Heart left ventricle (tissue), 16 donors: ENCODE measurements around the gene GSTA5. TPM values are rescaled to one million over a fixed set of nuclear protein-coding genes. Genes with fewer than 3 reads are reported as not detected.
"Not testable (repeated sequence)": the region's sequence is repeated elsewhere in the genome, so short reads cannot be mapped to it uniquely, and the experiment has no call there.

ENCODE experiments used
- ATAC-seq, 4 donors: fragments of 200-7000 bp; cut with Tn5 transposase; one replicate each; pipeline ENCODE4 v1.9.1; 2020 to 2022; ENCODE audit warnings: moderate library complexity in 4 of 4, mild to moderate bottlenecking in 3 of 4, moderate number of reproducible peaks in 1 of 4
- DNase-seq, 5 donors: peaks; one replicate each; pipeline ENCODE4 v3.0.0-alpha.2; 2020
- H3K27ac ChIP-seq, 12 donors: fragments of 200-600 bp; sonication (generic) in 4 of 12; one replicate each; pipeline versions ENCODE4 v1.5.0 to v1.8.0; 2016 to 2022; ENCODE audit warnings: mild to moderate bottlenecking in 2 of 12
- H3K27me3 ChIP-seq, 9 donors: fragments of 200-600 bp; sonication (generic) in 2 of 9; one replicate each; pipeline versions ENCODE4 v1.5.1 to v1.8.0; 2016 to 2022; ENCODE audit warnings: mild to moderate bottlenecking in 3 of 9
- H3K36me3 ChIP-seq, 9 donors: fragments of 200-600 bp; sonication (generic) in 2 of 9; one replicate each; pipeline versions ENCODE4 v1.5.0 to v1.8.0; 2018 to 2022; ENCODE audit warnings: mild to moderate bottlenecking in 2 of 9
- H3K4me1 ChIP-seq, 12 donors: fragments of 200-600 bp; sonication (generic) in 4 of 12; one replicate each; pipeline versions ENCODE4 v1.5.0 to v1.8.0; 2016 to 2022; ENCODE audit warnings: mild to moderate bottlenecking in 3 of 12
- H3K4me3 ChIP-seq, 12 donors: fragments of 200-600 bp; sonication (generic) in 4 of 12; one replicate each; pipeline versions ENCODE4 v1.5.0 to v1.8.0; 2017 to 2022; ENCODE audit warnings: mild to moderate bottlenecking in 9 of 12, moderate library complexity in 4 of 12
- H3K9me3 ChIP-seq, 12 donors: fragments of 200-600 bp; sonication (generic) in 4 of 12; one replicate each; pipeline versions ENCODE4 v1.5.0 to v1.8.0; 2016 to 2022; ENCODE audit warnings: mild to moderate bottlenecking in 1 of 12
- CTCF ChIP-seq, 12 donors: fragments of 200-600 bp; sonication (generic) in 4 of 12; IDR thresholded peaks; one replicate each; pipeline versions ENCODE4 v1.5.0 to v1.8.0; 2018 to 2022; ENCODE audit warnings: antibody characterized with exemption in 12 of 12, mild to moderate bottlenecking in 5 of 12
- POLR2A ChIP-seq, 2 donors: fragments of 450-650 bp; IDR thresholded peaks; one replicate each; pipeline ENCODE4 v1.6.1; 2017; ENCODE audit warnings: antibody characterized with exemption in 2 of 2, mild to moderate bottlenecking in 2 of 2, moderate library complexity in 2 of 2
- WGBS, 4 donors: extraction: QIAGEN DNeasy Blood & Tissue Kit in 2 of 4; methylation state at CpG; one replicate each; pipeline versions ENCODE4 v1.1.5 to v1.1.7; 2013 to 2018; 5-methylcytosine and 5-hydroxymethylcytosine counted together
- intact Hi-C, 10 donors: fragments of 100-400 bp; cut with DNase I; formaldehyde crosslinking; loops; one replicate each; pipeline versions ENCODE4 v1.11.1 to v1.14.2; 2022
- polyA plus RNA-seq, 2 donors: library from polyadenylated mRNA; stranded (reverse); fragments of 200-250 nt; gene quantifications; one replicate each; pipeline ENCODE4 v1.2.3, GENCODE V29; 2013
- total RNA-seq, 9 donors: library from RNA; depleted of rRNA in 2 of 9; stranded (reverse); fragments of >200 nt in 2 of 9; fragmentation: NEBNext Ultra II Directional in 3 of 9; extraction: Animal tissue kit (Norgen Biotek cat#: 25700) in 3 of 9; gene quantifications; one replicate each; pipeline versions ENCODE4 v1.1.0 to v1.2.4, GENCODE V29; 2016 to 2023
- donor health status: ischemic (EF 13 %, LVEDD 7.1; RV severe dilation, severe dysfunction).
- donor health status: healthy with polysubstance abuse.
- donor health status: DM: no; HTN: yes; CAD: no.
- donor health status: DM: no; HTN: no; CAD: no.
- donor health status: ischemic (EF 25% LVEDD 6.9; RV normal size, moderate dysfunction).
- donor health status: ischemic (EF 25% LVEDD 5.7; RV mildly dilated, moderate dysfunction).
- donor health status: healthy.
- donor health status: DM: yes; HTN: yes; CAD: no.
- donor health status: ischemic (EF 35%, LVEDD 5.7; RV mildly dilated, moderate dysfunction).
- donor health status: nonischemic (EF 11% LVEDD 7.7; RV severe dilation, severe dysfunction).
- donor health status: DM: yes; HTN: yes; CAD: no.
- donor health status: PGD.
- donor health status: ischemic (EF 29% LVEDD 5.4; RV normal size, mild dysfunction).
- donor health status: nonischemic (EF 23%, LVEDD 6.1; RV moderate dilation, normal function).

The GSTA5 gene
- total and polyA plus RNA-seq, 11 donors, result not detected

GRCh38 chr6:52829046-52829817, 11.4 kb downstream of the GSTA5 start:
- no peak overlapping the region for H3K27ac ChIP-seq
- 84 to 95% (median 89%) methylated on average over 10 to 37 of the region's 37 CpGs for WGBS, 4 donors
- H3K4me1 ChIP-seq, result no peaks in the 10 kb centered on the region
- peak in 1 of 5 donors; percentile 58 for DNase-seq
- H3K9me3 ChIP-seq, result no peaks in the 10 kb centered on the region
- H3K27me3 ChIP-seq, result no peaks in the 10 kb centered on the region
- no peak overlapping the region for H3K4me3 ChIP-seq
- no peak for ATAC-seq
- no peaks in the 10 kb centered on the region for H3K36me3 ChIP-seq
- intact Hi-C loops, result loop anchor here in 2 of 10 donors (5.0 kb wide), 1 partner anchor 42 kb away; no protein-coding TSS in a partner anchor
- TF ChIP-seq POLR2A (IDR thresholded peaks at IDR 0.05) (no peak), CTCF (IDR thresholded peaks at IDR 0.05) (no peak)

GRCh38 chr6:52828621-52829020, 12.0 kb downstream of the GSTA5 start:
- not testable (repeated sequence) for H3K9me3 ChIP-seq, ATAC-seq, H3K4me1 ChIP-seq, H3K4me3 ChIP-seq, DNase-seq, H3K27me3 ChIP-seq, H3K36me3 ChIP-seq, H3K27ac ChIP-seq
- WGBS, 4 donors, result 76 to 88% (median 78%) methylated on average over 4 of the region's 4 CpGs
- intact Hi-C loops, result loop anchor here in 2 of 10 donors (5.0 kb wide), 1 partner anchor 41 kb away; no protein-coding TSS in a partner anchor

- not testable (repeated sequence) for H3K27ac ChIP-seq, DNase-seq, H3K27me3 ChIP-seq, ATAC-seq, H3K4me3 ChIP-seq, H3K4me1 ChIP-seq, H3K9me3 ChIP-seq, H3K36me3 ChIP-seq
- 72 to 93% (median 81%) methylated on average over 1 of the region's 1 CpG for WGBS, 4 donors
- intact Hi-C loops, result loop anchor here in 3 of 10 donors (2.0 to 5.0 kb wide), 2 partner anchors 40 kb away; no protein-coding TSS in a partner anchor
Observed at GRCh38 chr6:52827073-52827783, 13.4 kb downstream of the GSTA5 start.

- intact Hi-C loops, result loop anchor here in 3 of 10 donors (2.0 to 5.0 kb wide), 2 partner anchors 39 to 40 kb away; no protein-coding TSS in a partner anchor
- TF ChIP-seq CTCF (IDR thresholded peaks at IDR 0.05), result no peak
- no peak for TF ChIP-seq POLR2A (IDR thresholded peaks at IDR 0.05)
- H3K27me3 ChIP-seq, result no peaks in the 10 kb centered on the region
- no peak for DNase-seq
- no peaks in the 10 kb centered on the region for H3K4me1 ChIP-seq
- no peak for ATAC-seq
- no peak overlapping the region for H3K27ac ChIP-seq
- peaks cover 0 to 14% (median 0%) of the 10 kb centered on the region in 12 donors for H3K9me3 ChIP-seq
- no peaks in the 10 kb centered on the region for H3K36me3 ChIP-seq
- 18 to 28% (median 21%) methylated on average over 1 of the region's 1 CpG for WGBS, 4 donors
- H3K4me3 ChIP-seq, result no peak overlapping the region
Observed at GRCh38 chr6:52826513-52826912, 14.1 kb downstream of the GSTA5 start.

- ATAC-seq, H3K4me1 ChIP-seq, H3K27ac ChIP-seq, DNase-seq, H3K36me3 ChIP-seq, H3K4me3 ChIP-seq, H3K27me3 ChIP-seq: not testable (repeated sequence)
- 59 to 74% (median 71%) methylated on average over 4 of the region's 4 CpGs for WGBS, 4 donors
- intact Hi-C loops, result loop anchor here in 3 of 10 donors (2.0 to 5.0 kb wide), 2 partner anchors 39 kb away; no protein-coding TSS in a partner anchor
- peaks cover 0 to 14% (median 0%) of the 10 kb centered on the region in 12 donors for H3K9me3 ChIP-seq
Observed at GRCh38 chr6:52825900-52826459, 14.6 kb downstream of the GSTA5 start.

GRCh38 chr6:52825270-52825793, 15.3 kb downstream of the GSTA5 start:
- 89 to 94% (median 92%) methylated on average over 14 to 25 of the region's 25 CpGs for WGBS, 4 donors
- not testable (repeated sequence) for H3K27me3 ChIP-seq, H3K4me1 ChIP-seq, H3K36me3 ChIP-seq, H3K4me3 ChIP-seq, H3K27ac ChIP-seq, ATAC-seq, DNase-seq
- intact Hi-C loops, result loop anchor here in 2 of 10 donors (5.0 kb wide), 1 partner anchor 38 kb away; no protein-coding TSS in a partner anchor
- H3K9me3 ChIP-seq, result peaks cover 0 to 14% (median 0%) of the 10 kb centered on the region in 12 donors
